Measurements from ENCODE around the gene PARVB. TPM values are rescaled to one million over a fixed set of nuclear protein-coding genes. Genes with fewer than 3 reads are reported as not detected.

PARVB gene, protein sequence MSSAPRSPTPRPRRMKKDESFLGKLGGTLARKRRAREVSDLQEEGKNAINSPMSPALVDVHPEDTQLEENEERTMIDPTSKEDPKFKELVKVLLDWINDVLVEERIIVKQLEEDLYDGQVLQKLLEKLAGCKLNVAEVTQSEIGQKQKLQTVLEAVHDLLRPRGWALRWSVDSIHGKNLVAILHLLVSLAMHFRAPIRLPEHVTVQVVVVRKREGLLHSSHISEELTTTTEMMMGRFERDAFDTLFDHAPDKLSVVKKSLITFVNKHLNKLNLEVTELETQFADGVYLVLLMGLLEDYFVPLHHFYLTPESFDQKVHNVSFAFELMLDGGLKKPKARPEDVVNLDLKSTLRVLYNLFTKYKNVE
- 1 to 10 TPM; 1.8 to 3.9 TPM for polyA plus RNA-seq

DNA sequence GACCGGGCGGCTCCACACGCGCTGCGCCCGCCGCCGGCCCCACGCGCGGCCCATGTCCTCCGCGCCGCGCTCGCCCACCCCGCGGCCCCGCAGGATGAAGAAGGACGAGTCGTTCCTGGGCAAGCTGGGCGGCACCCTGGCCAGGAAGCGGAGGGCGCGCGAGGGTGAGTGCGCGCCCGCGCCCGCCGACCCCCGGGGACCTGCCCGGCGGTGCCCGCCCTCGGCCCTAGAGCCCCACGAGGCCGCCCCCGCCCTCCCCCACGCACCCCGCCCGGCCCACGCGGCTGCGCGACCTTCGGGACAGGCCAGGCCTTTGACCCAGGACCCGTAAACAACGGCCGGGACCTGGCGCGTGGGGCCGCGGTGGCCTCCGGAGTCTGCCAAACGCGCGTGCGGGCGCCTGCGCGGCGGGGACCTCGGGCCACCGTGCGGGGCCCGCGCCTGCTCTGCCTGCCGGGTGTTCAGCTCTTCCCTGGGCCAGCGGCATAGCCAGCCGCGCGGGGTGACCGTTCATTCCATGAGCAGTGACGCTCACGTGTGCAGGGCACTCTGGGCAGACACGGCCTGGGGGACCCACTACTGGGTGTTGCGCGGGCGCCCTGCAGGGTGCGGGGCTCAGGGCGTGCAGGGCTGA lies at the start of gene PARVB:
Gene PARVB, plus strand, starts transcription at position 15 of the 634 bp plus-strand sequence. Its CDS starts 38 bp downstream, at position 53.
- H3K27ac ChIP-seq (ENCODE audit: low read depth in 2 of 2, low read length in 1 of 2) = peak within 1 kb of the TSS; percentile 64 to 70
- peak within 1 kb of the TSS; percentile 53 for H3K4me3 ChIP-seq (ENCODE audit: low read depth in 1 of 2, low read length in 2 of 2)
- no peaks in the 10 kb centered on the region for H3K9me3 ChIP-seq (ENCODE audit: control insufficient read depth in 2 of 2, insufficient read depth in 1 of 2, low read depth in 1 of 2, low read length in 1 of 2)
- H3K4me1 ChIP-seq (ENCODE audit: control insufficient read depth in 2 of 2, insufficient read depth in 2 of 2, low read length in 1 of 2) = peaks cover 3 to 8% of the 10 kb centered on the region in 2 donors
- H3K36me3 ChIP-seq (ENCODE audit: control insufficient read depth in 2 of 2, insufficient read depth in 2 of 2, low read length in 1 of 2) = no peaks in the 10 kb centered on the region
- 3 to 5% methylated on average over 55 to 83 of the region's 83 CpGs for WGBS, 2 donors
- no peaks in the 10 kb centered on the region for H3K27me3 ChIP-seq (ENCODE audit: control insufficient read depth in 1 of 2, insufficient read depth in 2 of 2, low read length in 2 of 2)

GRCh38 chr22:43975041-43975440 lies 49.1 kb upstream of the PARVB start:
- no peaks in the 10 kb centered on the region for H3K4me1 ChIP-seq (ENCODE audit: control insufficient read depth in 2 of 2, insufficient read depth in 2 of 2, low read length in 1 of 2)
- H3K4me3 ChIP-seq (ENCODE audit: low read depth in 1 of 2, low read length in 2 of 2) = no peak overlapping the region
- no peaks in the 10 kb centered on the region for H3K27me3 ChIP-seq (ENCODE audit: control insufficient read depth in 1 of 2, insufficient read depth in 2 of 2, low read length in 2 of 2)
- H3K36me3 ChIP-seq (ENCODE audit: control insufficient read depth in 2 of 2, insufficient read depth in 2 of 2, low read length in 1 of 2) = peaks cover 35 to 69% of the 10 kb centered on the region in 2 donors
- no peaks in the 10 kb centered on the region for H3K9me3 ChIP-seq (ENCODE audit: control insufficient read depth in 2 of 2, insufficient read depth in 1 of 2, low read depth in 1 of 2, low read length in 1 of 2)
- no peak overlapping the region for H3K27ac ChIP-seq (ENCODE audit: low read depth in 2 of 2, low read length in 1 of 2)
- 72 to 83% methylated on average over 4 of the region's 4 CpGs for WGBS, 2 donors

GRCh38 chr22:43976861-43977795 lies 47.0 kb upstream of the PARVB start:
- Histone ChIP-seq H3K4me3 (ENCODE audit: low read depth in 1 of 2, low read length in 2 of 2) (no peak overlapping the region), H3K27me3 (ENCODE audit: control insufficient read depth in 1 of 2, insufficient read depth in 2 of 2, low read length in 2 of 2) (no peaks in the 10 kb centered on the region), H3K9me3 (ENCODE audit: control insufficient read depth in 2 of 2, insufficient read depth in 1 of 2, low read depth in 1 of 2, low read length in 1 of 2) (no peaks in the 10 kb centered on the region), H3K27ac (ENCODE audit: low read depth in 2 of 2, low read length in 1 of 2) (no peak overlapping the region), H3K4me1 (ENCODE audit: control insufficient read depth in 2 of 2, insufficient read depth in 2 of 2, low read length in 1 of 2) (no peaks in the 10 kb centered on the region), H3K36me3 (ENCODE audit: control insufficient read depth in 2 of 2, insufficient read depth in 2 of 2, low read length in 1 of 2) (peaks cover 39 to 72% of the 10 kb centered on the region in 2 donors)
- WGBS, 2 donors = 88 to 92% methylated on average over 19 of the region's 19 CpGs

- Histone ChIP-seq H3K4me3 (ENCODE audit: low read depth in 1 of 2, low read length in 2 of 2) (no peak overlapping the region), H3K27me3 (ENCODE audit: control insufficient read depth in 1 of 2, insufficient read depth in 2 of 2, low read length in 2 of 2) (no peaks in the 10 kb centered on the region), H3K9me3 (ENCODE audit: control insufficient read depth in 2 of 2, insufficient read depth in 1 of 2, low read depth in 1 of 2, low read length in 1 of 2) (no peaks in the 10 kb centered on the region), H3K27ac (ENCODE audit: low read depth in 2 of 2, low read length in 1 of 2) (no peak overlapping the region), H3K4me1 (ENCODE audit: control insufficient read depth in 2 of 2, insufficient read depth in 2 of 2, low read length in 1 of 2) (no peaks in the 10 kb centered on the region), H3K36me3 (ENCODE audit: control insufficient read depth in 2 of 2, insufficient read depth in 2 of 2, low read length in 1 of 2) (peaks cover 34 to 65% of the 10 kb centered on the region in 2 donors)
- 86 to 91% methylated on average over 4 of the region's 4 CpGs for WGBS, 2 donors
Measured at GRCh38 chr22:43978558-43978957, 45.5 kb upstream of the PARVB start.

DNA sequence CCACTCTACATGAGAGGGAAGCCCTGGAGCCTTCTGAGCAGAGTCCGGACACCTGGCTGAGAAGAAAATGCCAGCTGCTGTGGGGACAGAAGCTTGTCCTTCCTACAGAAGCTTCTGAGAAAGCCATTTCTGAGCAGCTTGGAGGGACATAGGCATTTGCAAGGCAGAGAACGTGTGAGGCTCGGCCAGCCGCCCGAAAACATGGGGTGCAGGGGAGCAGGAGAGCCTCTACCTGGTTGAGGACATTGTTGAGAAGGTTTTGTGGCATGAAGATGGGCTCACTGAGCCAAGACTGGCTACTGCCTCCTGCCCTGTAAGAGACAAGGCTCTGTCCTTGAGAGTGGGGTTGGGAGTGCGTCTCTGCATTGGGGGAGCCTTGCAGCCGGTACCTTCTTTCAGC lies 43.5 kb upstream of the PARVB start:
- Histone ChIP-seq H3K4me1 (ENCODE audit: control insufficient read depth in 2 of 2, insufficient read depth in 2 of 2, low read length in 1 of 2) (no peaks in the 10 kb centered on the region), H3K27ac (ENCODE audit: low read depth in 2 of 2, low read length in 1 of 2) (no peak overlapping the region), H3K9me3 (ENCODE audit: control insufficient read depth in 2 of 2, insufficient read depth in 1 of 2, low read depth in 1 of 2, low read length in 1 of 2) (no peaks in the 10 kb centered on the region), H3K36me3 (ENCODE audit: control insufficient read depth in 2 of 2, insufficient read depth in 2 of 2, low read length in 1 of 2) (peaks cover 24 to 55% of the 10 kb centered on the region in 2 donors), H3K4me3 (ENCODE audit: low read depth in 1 of 2, low read length in 2 of 2) (no peak overlapping the region), H3K27me3 (ENCODE audit: control insufficient read depth in 1 of 2, insufficient read depth in 2 of 2, low read length in 2 of 2) (no peaks in the 10 kb centered on the region)
- WGBS, 2 donors = 97 to 99% methylated on average over 7 of the region's 7 CpGs

DNA sequence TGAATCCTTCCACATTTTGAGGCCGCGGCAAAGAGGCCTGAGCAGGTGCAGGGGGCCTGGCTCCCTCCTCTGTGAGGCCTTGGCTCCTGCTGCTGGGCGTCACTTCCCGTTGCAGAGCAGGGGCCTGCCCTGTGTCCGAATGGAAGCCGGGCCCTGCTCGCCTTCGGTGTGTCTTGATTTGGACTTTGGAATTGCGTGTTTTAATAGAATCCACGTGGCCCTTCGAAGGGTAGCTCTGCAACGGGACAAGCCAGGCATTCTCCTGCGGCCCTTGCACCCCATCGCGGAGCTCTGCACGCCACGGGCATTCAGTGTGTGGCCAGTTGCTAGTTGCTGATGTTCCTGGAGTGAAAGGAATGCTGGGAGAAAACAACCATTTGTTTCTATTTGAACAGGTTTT lies 43.1 kb upstream of the PARVB start:
- Histone ChIP-seq H3K36me3 (ENCODE audit: control insufficient read depth in 2 of 2, insufficient read depth in 2 of 2, low read length in 1 of 2) (peaks cover 24 to 52% of the 10 kb centered on the region in 2 donors), H3K27ac (ENCODE audit: low read depth in 2 of 2, low read length in 1 of 2) (no peak overlapping the region), H3K4me3 (ENCODE audit: low read depth in 1 of 2, low read length in 2 of 2) (no peak overlapping the region), H3K9me3 (ENCODE audit: control insufficient read depth in 2 of 2, insufficient read depth in 1 of 2, low read depth in 1 of 2, low read length in 1 of 2) (no peaks in the 10 kb centered on the region), H3K27me3 (ENCODE audit: control insufficient read depth in 1 of 2, insufficient read depth in 2 of 2, low read length in 2 of 2) (no peaks in the 10 kb centered on the region), H3K4me1 (ENCODE audit: control insufficient read depth in 2 of 2, insufficient read depth in 2 of 2, low read length in 1 of 2) (no peaks in the 10 kb centered on the region)
- WGBS, 2 donors = 89 to 94% methylated on average over 17 of the region's 17 CpGs

GRCh38 chr22:43983808-43984207 lies 40.3 kb upstream of the PARVB start:
- H3K27ac ChIP-seq (ENCODE audit: low read depth in 2 of 2, low read length in 1 of 2) = no peak overlapping the region
- no peaks in the 10 kb centered on the region for H3K4me1 ChIP-seq (ENCODE audit: control insufficient read depth in 2 of 2, insufficient read depth in 2 of 2, low read length in 1 of 2)
- H3K27me3 ChIP-seq (ENCODE audit: control insufficient read depth in 1 of 2, insufficient read depth in 2 of 2, low read length in 2 of 2) = no peaks in the 10 kb centered on the region
- H3K36me3 ChIP-seq (ENCODE audit: control insufficient read depth in 2 of 2, insufficient read depth in 2 of 2, low read length in 1 of 2) = peaks cover 10 to 36% of the 10 kb centered on the region in 2 donors
- H3K9me3 ChIP-seq (ENCODE audit: control insufficient read depth in 2 of 2, insufficient read depth in 1 of 2, low read depth in 1 of 2, low read length in 1 of 2) = no peaks in the 10 kb centered on the region
- 96 to 97% methylated on average over 16 of the region's 16 CpGs for WGBS, 2 donors
- H3K4me3 ChIP-seq (ENCODE audit: low read depth in 1 of 2, low read length in 2 of 2) = no peak overlapping the region

GRCh38 chr22:43985532-43985931 lies 38.6 kb upstream of the PARVB start:
- WGBS, 2 donors = 86 to 87% methylated on average over 12 of the region's 12 CpGs
- no peaks in the 10 kb centered on the region for H3K9me3 ChIP-seq (ENCODE audit: control insufficient read depth in 2 of 2, insufficient read depth in 1 of 2, low read depth in 1 of 2, low read length in 1 of 2)
- H3K36me3 ChIP-seq (ENCODE audit: control insufficient read depth in 2 of 2, insufficient read depth in 2 of 2, low read length in 1 of 2) = peaks cover 11 to 31% of the 10 kb centered on the region in 2 donors
- H3K27ac ChIP-seq (ENCODE audit: low read depth in 2 of 2, low read length in 1 of 2) = no peak overlapping the region
- H3K4me3 ChIP-seq (ENCODE audit: low read depth in 1 of 2, low read length in 2 of 2) = no peak overlapping the region
- no peaks in the 10 kb centered on the region for H3K4me1 ChIP-seq (ENCODE audit: control insufficient read depth in 2 of 2, insufficient read depth in 2 of 2, low read length in 1 of 2)
- H3K27me3 ChIP-seq (ENCODE audit: control insufficient read depth in 1 of 2, insufficient read depth in 2 of 2, low read length in 2 of 2) = no peaks in the 10 kb centered on the region

DNA sequence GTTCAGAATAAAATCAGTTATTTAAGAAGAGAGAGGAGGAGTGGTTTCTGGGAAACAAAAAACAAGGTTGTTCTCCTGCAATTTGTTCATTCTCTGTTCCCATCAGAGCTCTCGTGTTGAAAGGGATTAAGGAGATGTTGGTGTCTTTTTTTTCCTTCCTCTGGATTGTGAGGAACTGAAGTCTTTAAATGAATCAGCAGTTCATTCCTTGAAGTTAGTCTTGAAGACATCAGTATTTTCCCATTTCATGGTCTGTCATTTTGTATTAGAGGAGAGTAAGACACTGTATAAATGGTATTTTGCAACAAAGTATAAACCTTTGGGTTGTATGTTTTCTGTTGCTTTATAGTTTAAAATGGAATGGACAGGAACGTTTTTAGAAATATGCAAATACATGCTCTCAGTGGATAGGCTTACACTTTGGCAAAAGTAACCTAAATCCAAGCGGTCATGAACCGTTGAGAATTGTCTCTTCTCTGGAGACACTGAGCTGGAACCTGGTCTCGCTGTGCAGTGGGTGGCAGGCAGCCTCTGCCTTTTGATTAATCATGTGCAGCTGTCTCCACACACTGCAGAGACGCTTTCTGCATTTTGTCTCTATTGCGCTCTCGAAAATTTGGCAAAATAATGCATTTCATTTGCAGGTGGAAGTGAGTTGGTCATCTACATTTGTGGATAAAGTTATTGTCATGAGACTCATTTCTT lies 35.8 kb upstream of the PARVB start:
- Histone ChIP-seq H3K4me3 (ENCODE audit: low read depth in 1 of 2, low read length in 2 of 2) (no peak overlapping the region), H3K36me3 (ENCODE audit: control insufficient read depth in 2 of 2, insufficient read depth in 2 of 2, low read length in 1 of 2) (peaks cover 11 to 36% of the 10 kb centered on the region in 2 donors), H3K27me3 (ENCODE audit: control insufficient read depth in 1 of 2, insufficient read depth in 2 of 2, low read length in 2 of 2) (no peaks in the 10 kb centered on the region), H3K9me3 (ENCODE audit: control insufficient read depth in 2 of 2, insufficient read depth in 1 of 2, low read depth in 1 of 2, low read length in 1 of 2) (no peaks in the 10 kb centered on the region), H3K4me1 (ENCODE audit: control insufficient read depth in 2 of 2, insufficient read depth in 2 of 2, low read length in 1 of 2) (no peaks in the 10 kb centered on the region), H3K27ac (ENCODE audit: low read depth in 2 of 2, low read length in 1 of 2) (no peak overlapping the region)
- WGBS, 2 donors = 71 to 72% methylated on average over 8 of the region's 8 CpGs

Measured in esophagus (tissue), 2 donors.